GM23338 (cell line): ENCODE measurements around the gene HS6ST3.

Experiments used
- CREB1 ChIP-seq: fragments of 250-450 bp; sonication (Bioruptor Pico); IDR thresholded peaks from 2 replicates; pipeline ENCODE4 v1.5.0; 2020; ENCODE audit warnings: low read depth, mild to moderate bottlenecking, moderate library complexity
- EZH2 ChIP-seq: fragments of 200-600 bp; sonication (generic); IDR thresholded peaks from one replicate; pipeline ENCODE4 v1.8.0; 2017; ENCODE audit warnings: antibody characterized with exemption, mild to moderate bottlenecking, low read depth; ENCODE audit not compliant: unreplicated experiment
- EZH2phosphoT487 ChIP-seq: fragments of 200-600 bp; sonication (generic); IDR thresholded peaks from one replicate; pipeline ENCODE4 v1.8.1; 2018; ENCODE audit warnings: antibody characterized with exemption; ENCODE audit not compliant: unreplicated experiment
- JUNB ChIP-seq: IDR thresholded peaks from one replicate; pipeline ENCODE4 v1.6.1; 2016; ENCODE audit warnings: antibody characterized with exemption; ENCODE audit not compliant: unreplicated experiment
- POLR2AphosphoS5 ChIP-seq: IDR thresholded peaks from 2 replicates; pipeline ENCODE4 v1.6.1; 2016; ENCODE audit warnings: antibody characterized with exemption, low read depth
- TF ChIP-seq, protein P1 (sequence below), 2 experiments: fragments of 200-600 bp in 1 of 2; sonication (generic) in 1 of 2; conservative IDR thresholded peaks; 2 replicates each; pipeline versions ENCODE4 v1.5.1 to v1.6.1; 2016 to 2017; ENCODE audit warnings: antibody characterized with exemption in 2 of 2, low read depth in 2 of 2, mild to moderate bottlenecking in 2 of 2, moderate library complexity in 1 of 2

DNA sequence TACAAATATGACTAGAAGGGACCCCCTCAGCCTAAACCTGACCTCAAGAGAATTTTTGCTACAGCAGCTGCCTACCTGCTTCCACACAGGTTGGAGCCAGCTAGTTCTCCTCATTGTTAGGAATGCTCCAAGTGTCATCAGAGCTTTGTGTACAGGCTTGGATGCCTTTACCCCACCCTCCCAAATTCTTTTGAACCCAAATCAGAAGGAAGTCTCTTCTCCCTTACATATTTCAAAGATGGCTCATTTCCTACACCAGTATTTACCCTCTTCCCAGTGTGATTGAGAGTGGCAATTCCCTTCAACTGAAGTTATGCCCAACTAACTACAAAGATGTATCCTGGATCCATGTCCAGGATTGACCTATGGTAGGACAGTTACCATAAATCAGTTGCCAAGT, 581.2 kb downstream of the HS6ST3 start:
- TF ChIP-seq, protein P1, sequence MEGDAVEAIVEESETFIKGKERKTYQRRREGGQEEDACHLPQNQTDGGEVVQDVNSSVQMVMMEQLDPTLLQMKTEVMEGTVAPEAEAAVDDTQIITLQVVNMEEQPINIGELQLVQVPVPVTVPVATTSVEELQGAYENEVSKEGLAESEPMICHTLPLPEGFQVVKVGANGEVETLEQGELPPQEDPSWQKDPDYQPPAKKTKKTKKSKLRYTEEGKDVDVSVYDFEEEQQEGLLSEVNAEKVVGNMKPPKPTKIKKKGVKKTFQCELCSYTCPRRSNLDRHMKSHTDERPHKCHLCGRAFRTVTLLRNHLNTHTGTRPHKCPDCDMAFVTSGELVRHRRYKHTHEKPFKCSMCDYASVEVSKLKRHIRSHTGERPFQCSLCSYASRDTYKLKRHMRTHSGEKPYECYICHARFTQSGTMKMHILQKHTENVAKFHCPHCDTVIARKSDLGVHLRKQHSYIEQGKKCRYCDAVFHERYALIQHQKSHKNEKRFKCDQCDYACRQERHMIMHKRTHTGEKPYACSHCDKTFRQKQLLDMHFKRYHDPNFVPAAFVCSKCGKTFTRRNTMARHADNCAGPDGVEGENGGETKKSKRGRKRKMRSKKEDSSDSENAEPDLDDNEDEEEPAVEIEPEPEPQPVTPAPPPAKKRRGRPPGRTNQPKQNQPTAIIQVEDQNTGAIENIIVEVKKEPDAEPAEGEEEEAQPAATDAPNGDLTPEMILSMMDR (conservative IDR thresholded peaks at IDR 0.05; ENCODE audit: low read depth in 2 of 2): no peak
- no peak for TF ChIP-seq CREB1 (CRISPR knock-in tag)
- no peak for TF ChIP-seq EZH2
- no peak for TF ChIP-seq EZH2phosphoT487
- no peak for TF ChIP-seq JUNB
- no peak for TF ChIP-seq POLR2AphosphoS5
